Measurements from ENCODE around the gene WNT3A. TPM values are rescaled to one million over a fixed set of nuclear protein-coding genes. Genes with fewer than 3 reads are reported as not detected.

Gene WNT3A
- total RNA-seq, 6 experiments from 2014 or later: not detected

GRCh38 chr1:228066891-228067654 lies 60.3 kb downstream of the WNT3A start:
- WGBS (ENCODE audit: insufficient coverage, low coverage, low lambda C conversion rate, missing lambda C conversion rate): 52% methylated on average over 6 of the region's 10 CpGs
- H3K4me1 ChIP-seq: no peaks in the 10 kb centered on the region
- H3K9me3 ChIP-seq: no peaks in the 10 kb centered on the region
- H3K27ac ChIP-seq: no peak overlapping the region
- ATAC-seq (no peak), DNase-seq (no peak)
- H3K36me3 ChIP-seq: no peaks in the 10 kb centered on the region
- no peaks in the 10 kb centered on the region for H3K27me3 ChIP-seq
- intact Hi-C loops (cut with DNase I): no loop called here
- TF ChIP-seq CTCF (IDR thresholded peaks at IDR 0.05): no peak
- no peak for TF ChIP-seq POLR2A (IDR thresholded peaks at IDR 0.05)
- no peak overlapping the region for H3K4me3 ChIP-seq

GRCh38 chr1:228068359-228068758 lies 61.6 kb downstream of the WNT3A start:
- Histone ChIP-seq H3K27me3 (no peaks in the 10 kb centered on the region), H3K27ac (no peak overlapping the region), H3K4me1 (no peaks in the 10 kb centered on the region), H3K9me3 (no peaks in the 10 kb centered on the region), H3K4me3 (no peak overlapping the region), H3K36me3 (no peaks in the 10 kb centered on the region)
- ATAC-seq: no peak
- DNase-seq: no peak
- TF ChIP-seq CTCF (IDR thresholded peaks at IDR 0.05): no peak
- TF ChIP-seq POLR2A (IDR thresholded peaks at IDR 0.05): no peak
- 58% methylated on average over 7 of the region's 7 CpGs for WGBS (ENCODE audit: insufficient coverage, low coverage, low lambda C conversion rate, missing lambda C conversion rate)
- intact Hi-C loops (cut with DNase I): no loop called here

GRCh38 chr1:228070173-228070572 lies 63.4 kb downstream of the WNT3A start:
- H3K27ac ChIP-seq: no peak overlapping the region
- ATAC-seq (no peak), DNase-seq (no peak)
- WGBS (ENCODE audit: insufficient coverage, low coverage, low lambda C conversion rate, missing lambda C conversion rate): 70% methylated on average over 2 of the region's 2 CpGs
- no peaks in the 10 kb centered on the region for H3K9me3 ChIP-seq
- intact Hi-C loops (cut with DNase I): no loop called here
- H3K36me3 ChIP-seq: no peaks in the 10 kb centered on the region
- no peaks in the 10 kb centered on the region for H3K4me1 ChIP-seq
- no peaks in the 10 kb centered on the region for H3K27me3 ChIP-seq
- no peak overlapping the region for H3K4me3 ChIP-seq
- TF ChIP-seq POLR2A (IDR thresholded peaks at IDR 0.05) (no peak), CTCF (IDR thresholded peaks at IDR 0.05) (no peak)

GRCh38 chr1:228070851-228071250 lies 64.1 kb downstream of the WNT3A start:
- DNase-seq (no peak), ATAC-seq (no peak)
- Histone ChIP-seq H3K27ac (no peak overlapping the region), H3K36me3 (no peaks in the 10 kb centered on the region), H3K4me3 (no peak overlapping the region), H3K27me3 (no peaks in the 10 kb centered on the region), H3K4me1 (no peaks in the 10 kb centered on the region), H3K9me3 (no peaks in the 10 kb centered on the region)
- TF ChIP-seq CTCF (IDR thresholded peaks at IDR 0.05) (no peak), POLR2A (IDR thresholded peaks at IDR 0.05) (no peak)
- intact Hi-C loops (cut with DNase I): no loop called here
- 62% methylated on average over 3 of the region's 3 CpGs for WGBS (ENCODE audit: insufficient coverage, low coverage, low lambda C conversion rate, missing lambda C conversion rate)

Data from right lobe of liver (tissue), 6 donors.